Activated naive CD8-positive, alpha-beta T cell treated with anti-CD3 and anti-CD28 coated beads for 36 hours (primary cell): ENCODE data around the gene MYD88. TPM values are rescaled to one million over a fixed set of nuclear protein-coding genes. Genes with fewer than 3 reads are reported as not detected.
A peak's percentile ranks its signal among the peaks of the same experiment; 100 is the strongest.
"Not testable (repeated sequence)": the region's sequence is repeated elsewhere in the genome, so short reads cannot be mapped to it uniquely, and the experiment has no call there.

Source experiments
- DNase-seq: peaks from one replicate; pipeline ENCODE4 v3.0.0; 2021
- H3K27ac Mint-ChIP-seq: one replicate; pipeline ENCODE4 v1.8.0; 2022; ENCODE audit warnings: mild to moderate bottlenecking, moderate library complexity, mixed read lengths
- H3K27me3 Mint-ChIP-seq: one replicate; pipeline ENCODE4 v1.8.0; 2022; ENCODE audit warnings: mild to moderate bottlenecking, mixed read lengths
- H3K36me3 Mint-ChIP-seq: one replicate; pipeline ENCODE4 v1.8.0; 2021; ENCODE audit warnings: mild to moderate bottlenecking, mixed read lengths
- H3K4me1 Mint-ChIP-seq: one replicate; pipeline ENCODE4 v1.8.0; 2021; ENCODE audit warnings: mixed read lengths
- H3K4me3 Mint-ChIP-seq: one replicate; pipeline ENCODE4 v1.8.0; 2022; ENCODE audit warnings: mild to moderate bottlenecking, moderate library complexity, mixed read lengths
- H3K9me3 Mint-ChIP-seq: one replicate; pipeline ENCODE4 v1.8.0; 2022; ENCODE audit warnings: mixed read lengths
- total RNA-seq, 2 experiments: library from RNA; stranded (reverse); gene quantifications; one replicate each; pipeline ENCODE4 v1.2.3, GENCODE V29; 2021

The MYD88 gene
- total RNA-seq, 2 experiments from 2014 or later, result 46.2 to 48.0 TPM

- Mint-ChIP-seq H3K27me3 (no peaks in the 10 kb centered on the region), H3K27ac (no peak overlapping the region), H3K36me3 (peaks cover 15% of the 10 kb centered on the region), H3K4me1 (peaks cover 13% of the 10 kb centered on the region), H3K4me3 (no peak overlapping the region), H3K9me3 (no peaks in the 10 kb centered on the region)
- DNase-seq, result no peak
These were observed 9.4 kb upstream of the MYD88 start for GRCh38 chr3:38129058-38129457.

- no peak overlapping the region for H3K27ac Mint-ChIP-seq
- no peaks in the 10 kb centered on the region for H3K27me3 Mint-ChIP-seq
- DNase-seq, result no peak
- H3K4me1 Mint-ChIP-seq, result peaks cover 27% of the 10 kb centered on the region
- peaks cover 20% of the 10 kb centered on the region for H3K36me3 Mint-ChIP-seq
- no peak overlapping the region for H3K4me3 Mint-ChIP-seq
- no peaks in the 10 kb centered on the region for H3K9me3 Mint-ChIP-seq
These were observed 7.8 kb upstream of the MYD88 start for GRCh38 chr3:38130631-38131065.

DNA sequence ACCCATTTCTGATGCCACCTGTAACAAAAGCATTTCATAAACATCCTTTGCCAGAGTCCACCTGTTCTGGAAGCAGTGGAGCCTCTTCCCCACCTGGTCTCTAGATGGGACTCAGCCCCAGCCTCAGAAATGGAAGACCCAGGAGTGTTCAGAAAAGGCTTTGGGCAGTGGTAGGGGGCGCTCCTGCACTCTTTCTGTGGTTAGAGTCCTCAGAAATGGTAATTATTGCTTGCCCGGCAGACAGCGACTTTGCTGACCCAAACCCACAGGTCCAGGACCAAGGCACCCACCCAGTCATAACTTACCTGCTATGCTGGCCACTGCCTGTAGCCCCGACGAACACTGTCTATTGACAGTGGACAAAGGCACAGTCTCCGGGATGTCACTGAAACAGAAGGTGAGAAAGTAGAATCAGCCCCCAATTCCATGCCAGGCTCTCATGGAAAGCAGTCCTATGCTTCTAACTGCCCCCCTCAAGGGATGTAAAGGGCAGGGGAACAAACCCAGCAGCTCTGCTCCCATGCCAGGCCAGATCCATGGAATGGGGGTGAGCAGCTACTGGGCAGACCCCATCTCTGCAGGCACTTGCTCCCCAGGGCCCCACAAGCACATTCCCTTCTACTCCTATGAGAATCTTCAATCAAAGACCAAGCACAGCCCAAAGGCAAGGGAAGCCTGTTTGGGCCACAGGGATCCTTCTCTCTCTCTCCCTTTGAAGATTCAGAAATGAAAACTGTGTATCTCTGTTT is 6.7 kb upstream of the MYD88 start:
- DNase-seq, result no peak
- peaks cover 19% of the 10 kb centered on the region for H3K36me3 Mint-ChIP-seq
- peaks cover 27% of the 10 kb centered on the region for H3K4me1 Mint-ChIP-seq
- H3K27me3 Mint-ChIP-seq, result no peaks in the 10 kb centered on the region
- H3K9me3 Mint-ChIP-seq, result no peaks in the 10 kb centered on the region
- no peak overlapping the region for H3K4me3 Mint-ChIP-seq
- H3K27ac Mint-ChIP-seq, result peak overlapping the region; percentile 13

DNA sequence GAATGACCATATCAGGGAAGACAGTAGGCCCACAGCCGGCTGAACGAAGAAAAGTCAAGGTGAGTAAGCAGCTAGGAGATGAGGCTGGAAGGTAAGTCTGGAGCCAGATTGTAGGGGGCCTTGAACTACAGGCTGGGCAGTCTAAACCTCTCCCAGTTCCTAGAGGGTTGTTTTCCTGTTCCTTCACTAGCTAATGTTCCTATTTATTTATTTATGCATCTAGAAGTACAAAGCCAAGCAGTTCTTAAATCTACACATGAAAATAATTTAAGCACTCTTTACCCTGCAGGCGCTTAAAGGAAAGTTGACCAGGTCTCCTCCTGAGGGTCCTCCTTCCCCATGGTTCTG is 5.3 kb upstream of the MYD88 start:
- H3K4me1 Mint-ChIP-seq, result peaks cover 35% of the 10 kb centered on the region
- H3K27ac Mint-ChIP-seq, result no peak overlapping the region
- H3K36me3 Mint-ChIP-seq, result peaks cover 19% of the 10 kb centered on the region

DNA sequence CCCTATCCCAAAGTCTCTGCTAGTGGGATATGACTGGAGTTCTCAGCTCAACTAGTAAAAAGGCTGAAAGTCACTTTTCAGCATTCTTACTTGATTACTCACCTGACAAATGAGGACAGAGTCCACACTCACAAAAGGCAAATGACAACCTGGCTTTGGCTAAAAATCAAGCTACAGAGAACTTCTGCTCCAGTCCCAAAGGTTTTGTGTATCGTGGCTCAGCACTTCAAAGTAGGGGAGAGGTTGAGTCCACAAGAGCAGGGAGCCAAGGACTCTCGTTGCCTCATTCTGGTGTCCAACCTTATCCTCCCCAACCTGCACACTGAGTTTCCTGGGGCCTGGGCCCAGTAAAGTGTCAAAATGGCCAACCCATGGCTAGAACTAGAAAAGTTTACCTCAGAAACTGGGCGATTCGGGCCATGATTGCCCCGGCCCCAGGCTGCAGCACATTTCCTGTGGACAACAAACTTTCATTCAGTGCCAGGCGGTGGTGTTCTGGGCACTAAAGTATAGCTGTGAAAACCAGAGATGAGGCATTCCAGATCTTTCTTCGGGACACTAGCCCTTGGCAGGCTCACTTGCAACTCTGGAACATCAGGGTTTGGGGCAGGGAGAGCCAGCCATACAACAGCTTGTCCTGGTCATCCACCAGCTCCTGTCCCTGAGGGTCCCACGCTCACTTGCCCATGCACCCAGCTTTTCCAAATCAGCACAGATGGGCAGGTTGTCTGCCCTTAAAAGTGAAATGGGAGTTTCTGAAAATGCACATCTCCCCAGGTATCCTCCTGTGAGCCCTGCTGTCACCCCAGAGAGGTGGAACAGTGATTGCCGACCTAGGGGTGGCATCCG is 4.7 kb upstream of the MYD88 start:
- Mint-ChIP-seq H3K4me3 (peak overlapping the region; percentile 14), H3K9me3 (no peaks in the 10 kb centered on the region), H3K27me3 (no peaks in the 10 kb centered on the region), H3K4me1 (peaks cover 37% of the 10 kb centered on the region), H3K36me3 (peaks cover 19% of the 10 kb centered on the region), H3K27ac (no peak overlapping the region)
- DNase-seq, result no peak

More for the DNA sequence above, 5.3 kb upstream of the MYD88 start:
- H3K27me3 Mint-ChIP-seq, result no peaks in the 10 kb centered on the region
- H3K9me3 Mint-ChIP-seq, result no peaks in the 10 kb centered on the region
- DNase-seq, result no peak
- H3K4me3 Mint-ChIP-seq, result no peak overlapping the region

GRCh38 chr3:38134517-38135143 is 3.8 kb upstream of the MYD88 start:
- not testable (repeated sequence) for DNase-seq, H3K9me3 Mint-ChIP-seq, H3K27me3 Mint-ChIP-seq, H3K27ac Mint-ChIP-seq
- Mint-ChIP-seq H3K4me3 (peak overlapping the region; percentile 88), H3K36me3 (peaks cover 16% of the 10 kb centered on the region), H3K4me1 (peaks cover 44% of the 10 kb centered on the region)

GRCh38 chr3:38135621-38136277 is 2.7 kb upstream of the MYD88 start:
- DNase-seq, H3K9me3 Mint-ChIP-seq, H3K27me3 Mint-ChIP-seq: not testable (repeated sequence)
- peak overlapping the region; percentile 88 for H3K4me3 Mint-ChIP-seq
- H3K4me1 Mint-ChIP-seq, result peaks cover 51% of the 10 kb centered on the region
- peaks cover 22% of the 10 kb centered on the region for H3K36me3 Mint-ChIP-seq
- H3K27ac Mint-ChIP-seq, result peak overlapping the region; percentile 84

DNA sequence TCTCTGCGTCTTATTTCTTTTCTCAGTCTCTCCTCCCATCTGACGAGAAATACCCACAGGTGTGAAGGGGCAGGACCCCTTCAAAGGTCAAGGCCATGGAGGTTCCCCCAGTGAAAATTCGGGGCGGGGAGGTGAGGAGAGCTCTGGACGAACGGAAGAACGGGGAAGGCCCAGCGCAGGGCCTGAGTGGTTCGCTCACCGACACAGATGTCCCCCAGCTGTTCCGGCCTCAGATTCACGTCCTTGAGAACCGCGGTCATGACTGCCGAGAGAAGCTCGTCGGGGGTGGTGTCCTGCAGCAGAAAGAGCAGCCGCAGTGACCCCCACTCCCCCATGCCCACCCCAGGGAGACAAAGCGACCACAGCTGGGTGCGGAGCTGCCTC is 2.1 kb upstream of the MYD88 start:
- peaks cover 27% of the 10 kb centered on the region for H3K36me3 Mint-ChIP-seq
- no peaks in the 10 kb centered on the region for H3K27me3 Mint-ChIP-seq
- peak overlapping the region; percentile 88 for H3K4me3 Mint-ChIP-seq
- peak; percentile 36 for DNase-seq
- H3K9me3 Mint-ChIP-seq, result no peaks in the 10 kb centered on the region
- peak overlapping the region; percentile 84 for H3K27ac Mint-ChIP-seq
- H3K4me1 Mint-ChIP-seq, result peaks cover 53% of the 10 kb centered on the region

GRCh38 chr3:38136777-38137614 is 1.5 kb upstream of the MYD88 start, which contains the start of gene ACAA1:
TSS of gene ACAA1 (minus strand) at chr3:38137127. CDS start at chr3:38137035, 92 bp downstream.
- DNase-seq, result peak; percentile 98
- no peaks in the 10 kb centered on the region for H3K27me3 Mint-ChIP-seq
- H3K4me3 Mint-ChIP-seq, result peak within 1 kb of the TSS; percentile 88
- H3K27ac Mint-ChIP-seq, result peak within 1 kb of the TSS; percentile 99
- peaks cover 58% of the 10 kb centered on the region for H3K4me1 Mint-ChIP-seq
- H3K9me3 Mint-ChIP-seq, result no peaks in the 10 kb centered on the region
- peaks cover 31% of the 10 kb centered on the region for H3K36me3 Mint-ChIP-seq

GRCh38 chr3:38137615-38138348 is 679 bp upstream of the MYD88 start:
- no peaks in the 10 kb centered on the region for H3K27me3 Mint-ChIP-seq
- peaks cover 60% of the 10 kb centered on the region for H3K4me1 Mint-ChIP-seq
- peak; percentile 38 for DNase-seq
- H3K27ac Mint-ChIP-seq, result peak overlapping the region; percentile 99
- H3K9me3 Mint-ChIP-seq, result no peaks in the 10 kb centered on the region
- H3K4me3 Mint-ChIP-seq, result peak overlapping the region; percentile 88
- H3K36me3 Mint-ChIP-seq, result peaks cover 32% of the 10 kb centered on the region

GRCh38 chr3:38139191-38139590 is 730 bp downstream of the MYD88 start:
- peaks cover 31% of the 10 kb centered on the region for H3K36me3 Mint-ChIP-seq
- H3K9me3 Mint-ChIP-seq, result no peaks in the 10 kb centered on the region
- peak overlapping the region; percentile 99 for H3K27ac Mint-ChIP-seq
- no peaks in the 10 kb centered on the region for H3K27me3 Mint-ChIP-seq
- peaks cover 53% of the 10 kb centered on the region for H3K4me1 Mint-ChIP-seq
- DNase-seq, result no peak
- peak overlapping the region; percentile 88 for H3K4me3 Mint-ChIP-seq

- Mint-ChIP-seq H3K27ac (peak overlapping the region; percentile 99), H3K9me3 (no peaks in the 10 kb centered on the region), H3K4me3 (peak overlapping the region; percentile 88), H3K36me3 (peaks cover 28% of the 10 kb centered on the region), H3K4me1 (peaks cover 49% of the 10 kb centered on the region), H3K27me3 (no peaks in the 10 kb centered on the region)
- no peak for DNase-seq
These were observed 1.2 kb downstream of the MYD88 start for GRCh38 chr3:38139652-38140051.

DNA sequence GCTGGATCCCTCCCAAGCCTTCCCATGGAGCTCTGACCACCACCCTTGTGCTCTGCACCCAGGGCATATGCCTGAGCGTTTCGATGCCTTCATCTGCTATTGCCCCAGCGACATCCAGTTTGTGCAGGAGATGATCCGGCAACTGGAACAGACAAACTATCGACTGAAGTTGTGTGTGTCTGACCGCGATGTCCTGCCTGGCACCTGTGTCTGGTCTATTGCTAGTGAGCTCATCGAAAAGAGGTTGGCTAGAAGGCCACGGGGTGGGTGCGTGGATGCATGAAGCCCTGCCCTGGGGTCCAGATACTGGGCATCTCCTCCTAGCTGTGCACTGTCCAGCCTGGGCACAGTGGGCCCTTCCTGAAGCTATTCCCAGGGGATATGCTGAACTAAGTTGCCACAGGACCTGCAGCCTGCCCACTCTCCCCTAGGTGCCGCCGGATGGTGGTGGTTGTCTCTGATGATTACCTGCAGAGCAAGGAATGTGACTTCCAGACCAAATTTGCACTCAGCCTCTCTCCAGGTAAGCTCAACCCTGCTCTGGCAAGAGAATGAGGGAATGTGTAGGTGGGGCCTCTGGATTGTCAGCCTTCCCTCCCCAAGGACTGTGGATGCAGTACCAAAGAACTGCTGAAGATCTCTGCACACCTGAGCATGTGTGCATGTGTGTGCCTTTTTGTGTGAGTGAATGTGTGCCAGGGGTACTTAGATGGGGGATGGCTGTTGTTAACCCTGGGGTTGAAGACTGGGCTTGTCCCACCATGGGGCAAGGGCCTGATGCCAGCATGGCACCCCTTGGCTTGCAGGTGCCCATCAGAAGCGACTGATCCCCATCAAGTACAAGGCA is 2.1 kb downstream of the MYD88 start:
- Mint-ChIP-seq H3K27ac (no peak overlapping the region), H3K4me3 (peak overlapping the region; percentile 88), H3K4me1 (peaks cover 41% of the 10 kb centered on the region), H3K9me3 (peaks cover under 1% of the 10 kb centered on the region), H3K27me3 (no peaks in the 10 kb centered on the region), H3K36me3 (peaks cover 23% of the 10 kb centered on the region)
- no peak for DNase-seq
